Lower leg skin (tissue), 3 donors: ENCODE results near the gene GRK2.

Experiments
- CTCF ChIP-seq, 3 donors: fragments of 450-650 bp; IDR thresholded peaks; one replicate each; pipeline ENCODE4 v1.5.1; 2016; ENCODE audit warnings: antibody characterized with exemption in 3 of 3, mild to moderate bottlenecking in 3 of 3, moderate library complexity in 2 of 3
- POLR2A ChIP-seq, 2 donors: fragments of 450-650 bp; IDR thresholded peaks; one replicate each; pipeline ENCODE4 v1.6.1; 2016 to 2017; ENCODE audit warnings: antibody characterized with exemption in 2 of 2, mild to moderate bottlenecking in 1 of 2, moderate library complexity in 1 of 2

DNA sequence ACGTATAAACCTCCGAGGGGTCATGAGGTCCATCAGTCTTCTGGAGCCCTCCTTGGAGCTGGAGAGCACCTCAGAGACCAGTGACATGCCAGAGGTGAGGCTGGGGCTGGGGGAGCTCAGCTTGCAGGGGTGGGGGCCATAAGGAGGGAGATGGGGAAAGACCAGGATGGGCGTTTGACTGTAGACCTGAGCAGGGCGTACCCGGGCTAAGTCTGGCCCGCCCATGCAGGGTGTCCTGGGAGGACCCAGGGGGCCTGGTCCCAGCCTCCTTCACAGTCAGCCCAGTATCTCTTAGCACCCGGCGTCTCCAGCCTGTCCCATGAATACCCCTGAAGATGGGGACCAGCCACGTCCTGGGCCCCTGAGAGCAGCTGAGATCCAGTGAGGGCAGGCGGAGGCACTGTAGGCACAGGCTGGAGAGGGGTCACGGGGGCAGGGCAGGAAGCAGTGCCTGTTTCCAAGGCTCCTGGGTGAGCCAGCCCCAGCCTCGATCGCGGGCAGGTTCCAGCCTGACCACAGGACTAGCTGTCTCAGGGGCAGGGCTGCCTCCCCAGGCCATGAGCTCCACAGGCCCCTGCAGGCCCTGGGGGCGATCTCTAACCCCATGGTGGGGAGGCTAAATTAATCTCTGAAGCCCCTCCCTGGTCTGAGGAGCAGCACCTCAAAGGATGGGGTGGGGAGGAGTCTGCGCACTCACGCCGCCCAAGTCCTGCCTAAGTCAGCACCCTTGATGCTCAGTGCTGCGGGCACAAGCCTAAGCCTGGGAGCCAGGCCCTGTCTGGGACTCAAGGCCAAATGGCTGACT, 44.2 kb downstream of the GRK2 start:
- TF ChIP-seq CTCF (IDR thresholded peaks at IDR 0.05) (no peak), POLR2A (IDR thresholded peaks at IDR 0.05) (no peak)
